NCI-H1694 (cell line): Measurements from ENCODE around the gene ADNP.
"Not testable (repeated sequence)": the region's sequence is repeated elsewhere in the genome, so short reads cannot be mapped to it uniquely, and the experiment has no call there.

Source experiments
- DNase-seq: peaks from one replicate; lab custom pipeline; 2025; lab: John Stamatoyannopoulos, UW

Gene ADNP

DNA sequence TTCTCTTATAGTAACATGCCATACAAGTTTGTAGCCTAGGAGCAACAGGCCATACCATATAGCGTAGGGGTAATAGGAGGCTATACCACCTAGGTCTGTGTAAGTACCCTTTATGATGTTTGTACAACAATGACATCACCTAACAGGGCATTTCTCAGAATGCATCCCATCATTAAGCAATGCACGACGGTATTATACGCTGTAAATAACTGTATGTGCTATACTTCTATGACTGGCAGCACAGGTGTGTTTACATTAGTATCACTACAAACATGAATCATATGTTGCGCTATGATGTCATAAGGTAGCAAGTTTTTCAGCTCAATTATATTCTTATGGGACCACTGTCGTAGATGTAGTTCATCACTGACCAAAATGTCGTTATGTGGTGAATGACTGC, 31.0 kb downstream of the ADNP start:
- no peak for DNase-seq

- no peak for DNase-seq
Measured at GRCh38 chr20:50898475-50898874, 32.8 kb downstream of the ADNP start.

- no peak for DNase-seq
Measured at GRCh38 chr20:50895111-50895830, 36.0 kb downstream of the ADNP start.

GRCh38 chr20:50893620-50894019, 37.6 kb downstream of the ADNP start:
- no peak for DNase-seq

- DNase-seq = no peak
Measured at GRCh38 chr20:50892394-50892793, 38.8 kb downstream of the ADNP start.

DNA sequence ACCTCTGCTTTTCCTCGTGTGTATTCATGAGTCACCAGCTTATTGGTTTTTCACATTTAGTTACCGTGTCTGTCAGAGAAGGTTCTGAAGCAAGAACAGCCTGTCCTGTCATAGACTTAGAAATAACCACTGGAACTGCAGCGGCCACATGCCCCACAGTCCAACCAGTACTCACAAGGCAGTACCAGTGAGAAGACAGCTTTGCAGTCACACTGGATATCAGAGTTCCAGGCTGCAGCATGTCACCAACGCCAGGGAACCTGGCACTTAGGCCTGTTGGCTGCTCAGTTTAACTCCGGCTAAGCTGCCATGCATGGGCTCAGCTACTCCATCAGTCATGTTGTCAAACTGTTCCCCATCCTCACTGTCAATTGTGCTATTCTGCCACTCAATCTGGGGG, 40.1 kb downstream of the ADNP start:
- DNase-seq = no peak

DNA sequence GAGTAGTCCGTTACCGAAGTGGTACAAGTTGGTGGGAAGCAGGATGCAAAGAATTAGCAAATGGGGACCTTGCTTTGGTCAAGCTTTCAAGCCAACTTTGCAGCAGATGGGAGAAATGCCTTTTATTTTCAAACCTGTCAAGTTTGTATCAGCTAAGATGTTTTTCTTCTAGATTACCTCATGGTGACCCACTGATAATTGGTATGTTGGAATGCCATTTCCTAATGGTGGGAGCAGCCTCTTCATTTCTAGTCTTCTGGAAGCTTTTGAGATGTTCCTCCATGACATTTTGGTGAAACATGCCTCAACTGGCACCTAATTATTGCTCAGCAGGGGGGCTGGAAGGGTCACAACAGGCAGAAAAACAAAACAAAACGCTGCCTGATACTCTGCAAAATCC, 43.7 kb downstream of the ADNP start:
- DNase-seq = no peak

- no peak for DNase-seq
Measured at GRCh38 chr20:50886184-50886790, 45.0 kb downstream of the ADNP start.

- DNase-seq = no peak
Measured at GRCh38 chr20:50885781-50886180, 45.5 kb downstream of the ADNP start.

DNA sequence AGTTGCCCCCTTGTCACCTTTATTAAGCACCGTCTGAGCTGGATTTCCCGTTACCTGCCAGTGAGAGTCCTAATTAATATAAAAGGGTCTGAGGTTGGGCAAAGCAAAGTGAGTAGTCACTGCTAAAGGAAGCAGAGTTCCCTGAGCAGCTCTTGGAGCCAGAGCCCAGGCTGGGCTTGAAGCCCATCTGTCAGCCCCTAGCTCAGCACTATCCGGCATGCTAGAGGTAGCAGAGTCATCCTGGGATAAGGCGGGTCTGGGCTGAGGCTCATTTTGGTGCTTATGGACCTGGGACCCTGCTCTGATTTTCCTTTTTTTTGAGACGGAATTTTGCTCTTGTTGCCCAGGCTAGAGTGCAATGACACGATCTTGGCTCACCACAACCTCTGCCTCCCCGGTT, 46.2 kb downstream of the ADNP start:
- DNase-seq = no peak

- DNase-seq = no peak
Measured at GRCh38 chr20:50883856-50884255, 47.4 kb downstream of the ADNP start.

- DNase-seq = not testable (repeated sequence)
Measured at GRCh38 chr20:50881759-50882424, 49.3 kb downstream of the ADNP start.

GRCh38 chr20:50879649-50880550, 51.3 kb downstream of the ADNP start:
- no peak for DNase-seq

GRCh38 chr20:50877232-50877743, 53.9 kb downstream of the ADNP start:
- no peak for DNase-seq

GRCh38 chr20:50876816-50877215, 54.4 kb downstream of the ADNP start:
- no peak for DNase-seq

DNA sequence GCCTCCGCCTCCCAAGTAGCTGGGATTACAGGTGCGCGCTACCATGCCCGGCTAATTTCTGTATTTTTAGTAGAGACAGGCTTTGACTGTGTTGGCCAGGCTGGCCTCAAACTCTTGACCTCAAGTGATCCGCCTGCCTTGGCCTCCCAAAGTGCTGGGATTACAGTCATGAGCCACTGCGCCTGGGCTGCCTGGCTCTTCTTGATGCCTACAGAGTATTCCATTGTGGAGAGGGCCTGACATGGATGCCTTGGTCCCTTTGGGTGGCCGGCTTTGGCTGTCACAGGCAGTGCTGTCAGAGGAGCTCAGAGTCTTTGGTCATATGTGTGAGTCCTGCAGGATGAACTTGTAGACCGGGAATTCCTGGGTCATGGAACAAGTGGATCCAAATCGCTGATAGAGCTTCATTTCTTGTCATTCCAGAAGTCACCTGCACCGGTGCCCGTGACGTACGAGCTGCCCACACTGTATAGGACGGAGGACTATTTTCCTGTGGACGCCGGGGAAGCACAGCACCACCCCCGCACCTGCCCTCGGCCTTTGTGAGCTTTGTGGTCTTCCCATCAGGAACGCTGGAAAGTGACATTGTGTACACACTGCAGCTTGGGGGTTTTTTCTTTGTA, 55.1 kb downstream of the ADNP start:
- DNase-seq = no peak

GRCh38 chr20:50874758-50875665, 56.2 kb downstream of the ADNP start:
- no peak for DNase-seq

DNA sequence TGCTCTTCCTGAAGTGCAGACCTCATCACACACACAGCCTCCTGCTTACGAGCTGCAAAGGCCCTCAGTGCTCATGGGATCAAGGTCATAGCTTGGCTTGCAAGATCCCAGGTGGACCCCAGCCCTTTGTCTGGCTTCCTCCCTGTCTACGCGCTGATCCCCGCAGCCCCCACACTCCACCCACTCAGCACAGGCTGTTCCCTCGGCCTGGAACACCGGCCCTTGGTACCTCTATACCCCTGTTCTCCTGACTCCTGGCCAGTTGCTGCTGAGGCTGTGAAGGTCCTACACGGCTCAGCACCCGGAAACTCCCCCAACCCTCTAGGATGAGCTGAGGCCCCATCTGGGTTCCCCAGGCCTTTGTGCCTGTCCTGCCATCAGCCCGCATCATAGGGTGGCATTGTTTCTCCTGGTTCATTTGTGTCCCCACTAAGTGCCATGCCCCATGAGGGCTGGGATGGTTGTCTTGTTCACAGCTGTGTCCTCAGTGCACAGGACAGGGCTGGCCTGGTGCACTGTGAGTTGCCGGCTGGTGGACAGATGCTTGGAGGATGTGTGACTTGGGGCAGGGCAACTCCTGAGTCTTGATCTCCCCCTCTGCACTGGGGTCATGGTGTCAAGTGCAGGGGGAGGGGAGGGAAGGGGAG, 57.0 kb downstream of the ADNP start:
- no peak for DNase-seq

- no peak for DNase-seq
Measured at GRCh38 chr20:50873585-50873984, 57.7 kb downstream of the ADNP start.
